Endothelial cell of umbilical vein (primary cell): ENCODE measurements around the gene SVIP. TPM values are rescaled to one million over a fixed set of nuclear protein-coding genes. Genes with fewer than 3 reads are reported as not detected.
A peak's percentile ranks its signal among the peaks of the same experiment; 100 is the strongest.

ENCODE experiments used
- BruUV-seq: library from RNA; stranded (reverse); fragments of 400-500 nt; replicated peaks from 2 replicates; lab custom pipeline; 2021; lab: Mats Ljungman, UMichigan
- CTCF ChIA-PET: fragments of 300-600, 350-600 bp; sonication (Branson Sonifier 250); formaldehyde crosslinking; loops from one replicate; lab custom pipeline; 2021; ENCODE audit warnings: antibody characterized with exemption, inconsistent platforms; lab: Charles Lee
- POLR2A ChIA-PET: fragments of 300-600, 350-600 bp; sonication (Branson Sonifier 250); formaldehyde crosslinking; loops from one replicate; lab custom pipeline; 2021; ENCODE audit warnings: antibody characterized with exemption, inconsistent platforms; lab: Charles Lee
- DNase-seq: peaks from one replicate; pipeline ENCODE4 v3.0.0-alpha.2; 2011; ENCODE audit warnings: low read depth, low spot score
- FAIRE-seq: peaks from 2 replicates; lab custom pipeline; 2011; peaks lifted over from hg19 to GRCh38; lab: Jason Lieb, UNC
- H2AFZ ChIP-seq: 2 replicates; pipeline ENCODE4 v1.6.0; 2012; ENCODE audit warnings: low read depth, low read length, control low read depth, inconsistent platforms
- H3K27ac ChIP-seq: 2 replicates; pipeline ENCODE4 v1.5.1; 2011; ENCODE audit warnings: low read depth, mild to moderate bottlenecking, control low read depth, low read length, moderate library complexity; ENCODE audit not compliant: insufficient read depth
- H3K27me3 ChIP-seq, 2 experiments: 2 replicates each; pipeline versions ENCODE4 v1.6.0 to v1.6.1; 2011; ENCODE audit warnings: low read length in 2 of 2, mixed read lengths in 1 of 2; ENCODE audit not compliant: control insufficient read depth in 2 of 2, insufficient read depth in 2 of 2
- H3K36me3 ChIP-seq, 2 experiments: 2 replicates in 1 of 2; 3 replicates in 1 of 2; pipeline ENCODE4 v1.5.1; 2011; ENCODE audit warnings: low read length in 2 of 2, mild to moderate bottlenecking in 1 of 2, moderate library complexity in 1 of 2; ENCODE audit not compliant: control insufficient read depth in 2 of 2, insufficient read depth in 2 of 2; ENCODE audit errors: extremely low read depth in 1 of 2
- H3K4me1 ChIP-seq: 3 replicates; pipeline ENCODE4 v1.5.1; 2011; ENCODE audit warnings: mild to moderate bottlenecking, low read length; ENCODE audit not compliant: control insufficient read depth, insufficient read depth; ENCODE audit errors: extremely low read depth
- H3K4me2 ChIP-seq: 2 replicates; pipeline ENCODE4 v1.6.1; 2011; ENCODE audit warnings: low read length, control low read depth, mixed read lengths; ENCODE audit not compliant: insufficient read depth
- H3K4me3 ChIP-seq, 3 experiments: fragments of 200-600 bp in 1 of 3; sonication (generic), shearing (Covaris generic) in 1 of 3; replicated peaks in 1 of 3; 2 replicates each; pipeline ENCODE4 v1.5.1; 2011 to 2016; ENCODE audit warnings: control low read depth in 3 of 3, low read length in 3 of 3, mild to moderate bottlenecking in 2 of 3, inconsistent platforms in 1 of 3, low read depth in 1 of 3, moderate library complexity in 1 of 3; ENCODE audit not compliant: insufficient read depth in 1 of 3
- H3K79me2 ChIP-seq: 2 replicates; pipeline ENCODE4 v1.6.0; 2012; ENCODE audit warnings: low read length, inconsistent platforms; ENCODE audit not compliant: control insufficient read depth, insufficient read depth
- H3K9ac ChIP-seq: replicated peaks from 2 replicates; pipeline ENCODE3; 2011; ENCODE audit warnings: low read length, control low read depth; ENCODE audit not compliant: insufficient read depth; ENCODE audit errors: extremely low read depth
- H3K9me1 ChIP-seq: replicated peaks from 3 replicates; pipeline ENCODE4 v1.6.0; 2011; ENCODE audit warnings: mild to moderate bottlenecking, low read length; ENCODE audit not compliant: control insufficient read depth, insufficient read depth; ENCODE audit errors: extremely low read depth
- H3K9me3 ChIP-seq: replicated peaks from 2 replicates; pipeline ENCODE4 v1.5.1; 2012; ENCODE audit warnings: low read length, inconsistent platforms; ENCODE audit not compliant: control insufficient read depth, insufficient read depth
- H4K20me1 ChIP-seq: replicated peaks from 2 replicates; pipeline ENCODE3; 2011; ENCODE audit warnings: mild to moderate bottlenecking, low read length; ENCODE audit not compliant: control insufficient read depth, insufficient read depth; ENCODE audit errors: extremely low read depth
- EZH2 ChIP-seq: IDR thresholded peaks from 2 replicates; pipeline ENCODE4 v1.6.1; 2012; ENCODE audit warnings: borderline replicate concordance, low read depth, mild to moderate bottlenecking, moderate library complexity, low read length, inconsistent platforms; ENCODE audit not compliant: severe bottlenecking
- FOS ChIP-seq: IDR thresholded peaks from 2 replicates; pipeline ENCODE4 v1.6.1; 2011; ENCODE audit warnings: mild to moderate bottlenecking, low read length, moderate library complexity, borderline replicate concordance; ENCODE audit not compliant: insufficient read depth
- GATA2 ChIP-seq: IDR thresholded peaks from 2 replicates; pipeline ENCODE4 v1.7.0; 2011; ENCODE audit warnings: low read depth, mild to moderate bottlenecking, moderate library complexity, mixed read lengths, low read length; ENCODE audit not compliant: insufficient read length, insufficient read depth
- JUN ChIP-seq: IDR thresholded peaks from 2 replicates; pipeline ENCODE4 v1.6.1; 2011; ENCODE audit warnings: borderline replicate concordance, low read depth; ENCODE audit not compliant: insufficient read length, insufficient read depth
- POLR2A ChIP-seq: IDR thresholded peaks from 2 replicates; pipeline ENCODE4 v1.6.1; 2012; ENCODE audit warnings: low read depth, mild to moderate bottlenecking, control low read depth, low read length
- dilution Hi-C: fragments of 300-500 bp; cut with MboI; formaldehyde crosslinking; loops from one replicate; pipeline ENCODE4 v1.15.0; 2019; ENCODE audit warnings: low sequenced_read_pairs; ENCODE audit not compliant: extremely low pct_ligation_motif_present
- intact Hi-C: fragments of 100-400 bp; cut with micrococcal nuclease; formaldehyde crosslinking; loops from one replicate; pipeline ENCODE4 v1.10.0; 2022
- polyA plus RNA-seq, 4 experiments: library from polyadenylated mRNA; depleted of rRNA in 3 of 4; stranded (reverse) in 3 of 4; unstranded in 1 of 4; fragments of >200 nt; gene quantifications; 2 replicates each; pipeline versions ENCODE4 v1.2.1 to v1.2.3, GENCODE V29; 2011 to 2012; ENCODE audit warnings: missing spikeins in 1 of 4
- total RNA-seq: library from RNA; stranded (reverse); gene quantifications from 2 replicates; pipeline ENCODE4 v1.2.3, GENCODE V29; 2021
- TF ChIP-seq, protein P1 (sequence below), 2 donors: IDR thresholded peaks; 1 replicate in 1 of 2; 2 replicates in 1 of 2; pipeline ENCODE4 v1.5.1; 2011; ENCODE audit warnings: low read length in 2 of 2, mild to moderate bottlenecking in 2 of 2, moderate library complexity in 2 of 2, control low read depth in 1 of 2, inconsistent platforms in 1 of 2, low read depth in 1 of 2; ENCODE audit not compliant: insufficient read depth in 1 of 2; ENCODE audit errors: extremely low read depth in 1 of 2

SVIP gene
- total and polyA plus RNA-seq, 2 donors (not counting 3 experiments of a cell fraction or from before 2014, with no cell fraction given): 4.6 to 69.5 TPM

DNA sequence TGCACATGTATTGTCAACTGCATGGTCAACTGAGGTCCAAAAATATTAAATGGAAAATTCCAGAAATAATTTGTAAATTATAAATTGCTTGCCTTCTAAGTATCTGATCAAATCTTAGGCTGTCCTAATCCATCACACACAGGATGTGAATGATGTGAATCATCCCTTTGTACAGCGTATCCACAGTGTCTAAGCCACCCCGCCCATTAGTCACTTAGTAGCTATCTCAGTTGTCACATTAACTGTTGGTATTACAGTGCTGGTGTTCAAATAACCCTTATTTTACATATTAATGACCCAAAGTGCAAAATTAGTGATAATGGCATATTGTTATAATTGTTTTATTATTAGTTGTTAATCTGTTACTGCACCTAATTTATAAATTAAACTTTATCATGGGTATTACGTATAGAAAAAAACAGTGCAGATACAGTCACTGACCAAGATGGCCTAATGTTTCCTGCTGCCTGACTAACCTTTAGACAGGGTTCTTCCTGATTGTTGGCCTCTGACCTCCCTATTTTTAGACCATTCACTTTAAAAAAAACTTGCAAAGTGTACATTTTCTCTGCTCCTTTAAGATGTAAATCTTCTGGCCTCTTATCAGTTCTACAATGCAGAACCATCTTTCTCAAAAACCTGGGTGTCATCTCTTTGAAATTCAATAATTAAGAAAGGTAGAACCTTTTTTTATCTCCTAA is 2.9 kb upstream of the SVIP start:
- peak overlapping the region; percentile 12 for H3K4me2 ChIP-seq
- no peak overlapping the region for H3K4me3 ChIP-seq
- peak; percentile 12 for TF ChIP-seq JUN
- TF ChIP-seq FOS: peak; percentile 49
- TF ChIP-seq POLR2A: no peak
- TF ChIP-seq, protein P1, sequence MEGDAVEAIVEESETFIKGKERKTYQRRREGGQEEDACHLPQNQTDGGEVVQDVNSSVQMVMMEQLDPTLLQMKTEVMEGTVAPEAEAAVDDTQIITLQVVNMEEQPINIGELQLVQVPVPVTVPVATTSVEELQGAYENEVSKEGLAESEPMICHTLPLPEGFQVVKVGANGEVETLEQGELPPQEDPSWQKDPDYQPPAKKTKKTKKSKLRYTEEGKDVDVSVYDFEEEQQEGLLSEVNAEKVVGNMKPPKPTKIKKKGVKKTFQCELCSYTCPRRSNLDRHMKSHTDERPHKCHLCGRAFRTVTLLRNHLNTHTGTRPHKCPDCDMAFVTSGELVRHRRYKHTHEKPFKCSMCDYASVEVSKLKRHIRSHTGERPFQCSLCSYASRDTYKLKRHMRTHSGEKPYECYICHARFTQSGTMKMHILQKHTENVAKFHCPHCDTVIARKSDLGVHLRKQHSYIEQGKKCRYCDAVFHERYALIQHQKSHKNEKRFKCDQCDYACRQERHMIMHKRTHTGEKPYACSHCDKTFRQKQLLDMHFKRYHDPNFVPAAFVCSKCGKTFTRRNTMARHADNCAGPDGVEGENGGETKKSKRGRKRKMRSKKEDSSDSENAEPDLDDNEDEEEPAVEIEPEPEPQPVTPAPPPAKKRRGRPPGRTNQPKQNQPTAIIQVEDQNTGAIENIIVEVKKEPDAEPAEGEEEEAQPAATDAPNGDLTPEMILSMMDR (IDR thresholded peaks at IDR 0.05; ENCODE audit: extremely low read depth in 1 of 2, insufficient read depth in 1 of 2, low read depth in 1 of 2, low read length in 2 of 2): no peak
- TF ChIP-seq EZH2: no peak
- peak; percentile 55 for TF ChIP-seq GATA2
- H3K79me2 ChIP-seq: peaks cover 15% of the 10 kb centered on the region
- peaks cover 26% of the 10 kb centered on the region for H3K4me1 ChIP-seq
- H3K36me3 ChIP-seq: no peaks in the 10 kb centered on the region
- H2AFZ ChIP-seq: no peak overlapping the region
- no peaks in the 10 kb centered on the region for H4K20me1 ChIP-seq
- FAIRE-seq (no peak), DNase-seq (peak; percentile 37)
- H3K9me1 ChIP-seq: no peaks in the 10 kb centered on the region
- H3K27me3 ChIP-seq: no peaks in the 10 kb centered on the region
- POLR2A ChIA-PET: no interaction called here
- no TSS peak for BruUV-seq
- CTCF ChIA-PET: interaction anchor here (1.0 kb wide), 1 partner anchor 43 kb away, joined by 4 read pairs; no protein-coding TSS in a partner anchor
- intact Hi-C loops (loop anchor here (5.0 kb wide), 2 partner anchors 375 to 400 kb away; no protein-coding TSS in a partner anchor), dilution Hi-C loops (no loop called here)
- no peaks in the 10 kb centered on the region for H3K9me3 ChIP-seq
- H3K27ac ChIP-seq: no peak overlapping the region
- H3K9ac ChIP-seq: no peak overlapping the region
